Esophagus squamous epithelium (tissue), 4 donors: ENCODE measurements around the gene EGLN1.

ENCODE experiments used
- CTCF ChIP-seq, 6 experiments: fragments of 450-650 bp in 4 of 6; fragments of 200-600 bp in 2 of 6; sonication (generic) in 2 of 6; IDR thresholded peaks; one replicate each; pipeline ENCODE4 v1.5.1; 2016 to 2019; ENCODE audit warnings: antibody characterized with exemption in 6 of 6, mild to moderate bottlenecking in 4 of 6, moderate library complexity in 4 of 6
- POLR2A ChIP-seq, 4 donors: fragments of 450-650 bp; IDR thresholded peaks; one replicate each; pipeline ENCODE4 v1.6.1; 2017; ENCODE audit warnings: antibody characterized with exemption in 4 of 4, mild to moderate bottlenecking in 4 of 4, moderate library complexity in 3 of 4

DNA sequence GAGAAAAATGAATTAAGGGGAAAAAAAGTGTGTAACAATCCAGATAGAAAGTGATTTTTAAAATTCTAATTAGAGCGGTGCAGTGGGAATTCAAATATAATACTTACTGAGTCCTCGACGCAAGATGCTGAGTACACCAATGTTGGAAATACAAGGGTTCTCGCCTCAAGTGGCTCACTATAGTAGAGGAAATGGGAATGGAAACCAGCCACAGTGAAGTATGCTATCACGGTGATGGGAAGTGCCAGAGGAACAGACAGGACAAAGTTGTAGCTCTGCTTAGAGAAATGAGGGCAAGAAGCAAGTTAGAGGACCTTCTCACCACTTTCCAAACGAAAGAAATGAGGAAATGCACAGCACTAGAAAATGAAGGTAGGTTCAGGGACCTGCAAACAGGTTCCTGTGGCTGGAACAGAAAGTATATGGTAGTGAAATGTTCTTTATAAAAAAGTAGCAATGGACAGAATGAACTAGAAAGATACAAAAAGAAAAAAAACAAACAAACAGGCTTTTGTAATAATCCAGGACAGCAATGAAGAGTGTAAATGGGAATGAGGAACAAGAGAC is 13.5 kb downstream of the EGLN1 start:
- TF ChIP-seq CTCF (IDR thresholded peaks at IDR 0.05) = no peak
- TF ChIP-seq POLR2A (IDR thresholded peaks at IDR 0.05) = no peak
